GM19328 (cell line): Measurements from ENCODE around the gene HSPBP1.

ENCODE experiments used
- ATAC-seq: cut with Tn5 transposase; IDR thresholded peaks from one replicate; pipeline ENCODE4 v1.9.1; 2021; ENCODE audit warnings: mild to moderate bottlenecking, moderate library complexity; ENCODE audit not compliant: unreplicated experiment

The HSPBP1 gene

DNA sequence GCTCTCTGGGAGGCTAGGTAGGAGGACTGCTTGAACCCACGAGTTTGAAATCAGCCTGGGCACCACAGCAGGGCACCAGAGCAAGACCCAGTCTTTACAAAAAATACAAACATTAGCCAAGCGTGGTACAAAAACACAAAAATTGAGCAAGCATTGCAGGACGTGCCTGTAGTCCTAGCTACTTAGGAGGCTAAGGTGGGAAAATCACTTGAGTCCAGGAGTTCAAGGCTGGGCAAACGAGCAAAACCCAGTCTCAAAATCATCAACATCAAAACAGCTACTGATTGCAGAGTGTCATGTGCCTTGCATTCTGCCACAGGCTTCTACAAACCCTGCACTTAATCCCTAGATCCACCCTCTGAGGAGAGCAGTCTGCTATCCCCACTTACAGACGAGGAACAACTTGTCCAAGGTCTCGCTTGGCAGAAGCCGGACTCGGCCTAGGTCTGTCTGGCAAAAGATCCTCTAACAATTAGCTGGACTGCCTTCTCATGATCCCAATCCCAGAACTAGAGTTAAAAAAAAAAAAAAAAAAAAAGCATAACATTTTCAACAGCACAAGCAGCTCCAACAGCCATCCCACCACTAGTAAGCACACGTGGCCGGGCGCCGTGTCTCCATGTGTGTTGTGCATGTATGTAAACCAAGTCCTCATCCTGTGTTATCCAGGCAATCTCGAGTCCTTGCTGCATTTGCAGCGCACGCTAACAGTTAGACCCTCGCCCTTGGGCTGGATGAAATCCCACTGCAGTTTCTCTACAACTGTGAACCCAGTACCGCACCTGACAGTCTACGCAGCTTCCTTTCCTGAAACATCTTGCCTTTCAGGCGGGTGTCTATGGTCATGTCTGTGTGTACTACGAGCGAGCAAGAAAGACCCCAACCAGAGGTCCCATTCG is 23.1 kb downstream of the HSPBP1 start:
- no peak for ATAC-seq

DNA sequence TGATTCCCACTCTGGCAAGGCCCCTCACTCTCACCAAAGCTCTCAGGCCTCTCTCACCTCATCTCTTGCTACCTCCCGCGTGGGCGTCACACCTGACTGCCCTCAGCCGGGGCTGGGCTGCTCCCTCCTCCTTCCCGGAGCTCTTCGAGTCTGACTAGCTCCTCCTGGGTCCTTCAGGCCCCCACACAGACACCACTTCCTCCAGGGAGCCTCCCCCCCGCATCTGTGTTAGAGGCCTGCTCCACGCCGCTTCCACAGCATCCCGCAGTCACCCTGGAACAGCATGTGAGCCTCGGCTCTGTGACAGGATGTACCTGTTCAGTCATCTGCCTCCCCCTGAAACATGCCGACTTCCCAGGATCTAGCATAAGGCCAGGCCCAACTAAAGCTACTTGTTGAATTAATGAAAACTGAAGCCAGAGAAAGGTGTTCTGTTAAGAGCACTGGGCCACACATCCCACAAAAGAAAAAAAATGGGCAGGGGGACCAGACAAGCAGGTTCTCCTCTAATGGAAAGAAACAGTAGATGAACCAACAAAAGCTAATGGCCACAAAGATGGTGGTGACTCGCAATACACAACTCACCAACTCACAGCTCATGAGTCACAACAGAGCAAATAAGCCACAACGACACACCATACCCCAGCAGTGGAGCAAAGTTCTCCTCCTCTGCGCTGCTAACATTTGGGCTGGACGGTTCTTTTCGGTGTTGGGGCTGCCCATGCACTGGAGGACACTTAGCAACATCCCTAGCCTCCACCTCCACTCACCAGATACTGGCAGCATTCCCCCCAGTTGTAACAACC is 24.1 kb downstream of the HSPBP1 start:
- no peak for ATAC-seq

DNA sequence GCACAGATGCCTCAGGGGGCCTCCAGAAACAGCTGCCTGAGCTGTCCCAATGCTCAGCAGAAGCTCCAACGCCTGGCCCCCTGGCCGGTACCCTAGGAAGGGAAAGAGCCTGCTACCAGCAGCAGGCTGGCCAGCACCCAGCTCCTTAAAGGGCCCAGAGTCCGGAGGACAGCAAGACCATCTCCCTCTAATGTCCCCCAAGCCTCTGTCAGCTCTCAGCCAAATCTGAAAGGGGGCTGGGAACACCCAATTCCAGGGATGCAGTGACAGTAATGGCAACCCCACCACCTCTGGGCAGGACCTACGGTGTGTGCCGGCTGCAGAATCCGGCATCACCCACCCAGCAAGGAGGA is 25.3 kb downstream of the HSPBP1 start:
- ATAC-seq: no peak

- ATAC-seq: no peak
Observed at GRCh38 chr19:55253842-55254624, 25.9 kb downstream of the HSPBP1 start.

GRCh38 chr19:55252760-55253663 is 26.9 kb downstream of the HSPBP1 start:
- ATAC-seq: no peak

- no peak for ATAC-seq
Observed at GRCh38 chr19:55251341-55252081, 28.4 kb downstream of the HSPBP1 start.

GRCh38 chr19:55250262-55251036 is 29.5 kb downstream of the HSPBP1 start:
- no peak for ATAC-seq

- no peak for ATAC-seq
Observed at GRCh38 chr19:55249841-55250240, 30.1 kb downstream of the HSPBP1 start.

DNA sequence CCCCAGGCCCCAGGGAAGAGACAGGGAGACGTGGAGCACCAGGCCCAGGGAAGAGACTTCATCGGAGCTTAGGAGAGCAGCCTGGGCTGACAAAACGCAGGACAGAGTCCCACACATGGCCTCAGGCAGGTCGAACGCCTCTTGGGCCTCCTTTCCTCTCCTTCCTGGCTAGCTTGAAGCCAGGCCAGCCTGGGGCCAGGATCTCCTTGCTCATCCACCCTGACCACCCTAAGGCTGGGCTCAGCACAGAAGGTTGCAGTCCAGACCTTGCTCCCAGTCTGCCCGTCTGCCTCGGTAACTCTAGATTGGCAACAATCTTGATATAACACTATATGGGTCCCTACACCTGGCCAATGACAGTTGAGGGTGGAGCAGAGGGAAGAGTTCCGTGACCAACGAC is 31.2 kb downstream of the HSPBP1 start:
- ATAC-seq: no peak

- no peak for ATAC-seq
Observed at GRCh38 chr19:55248166-55248675, 31.7 kb downstream of the HSPBP1 start.

DNA sequence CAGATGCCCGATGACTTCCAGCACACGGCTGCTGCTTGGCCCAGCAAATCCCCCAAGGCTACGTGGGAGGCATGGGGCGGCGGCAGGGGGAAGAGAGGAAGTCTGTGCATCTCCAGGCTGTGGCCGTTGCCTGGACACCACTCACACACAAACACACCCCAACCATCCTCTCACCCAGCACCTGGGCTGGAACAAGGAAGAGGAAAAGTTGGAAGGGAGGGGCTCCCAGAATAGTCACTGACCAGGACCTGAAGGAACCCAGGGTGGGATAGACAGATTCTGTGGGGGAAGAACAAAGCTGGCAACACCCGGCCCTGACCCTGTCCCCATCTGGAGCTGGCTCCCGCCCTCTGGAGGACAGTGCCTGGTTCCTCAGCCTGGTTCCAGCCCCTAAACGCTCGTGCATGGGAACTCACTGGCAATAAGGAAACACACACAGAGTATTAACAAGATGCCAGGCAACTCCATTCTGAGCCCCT is 32.2 kb downstream of the HSPBP1 start:
- no peak for ATAC-seq

DNA sequence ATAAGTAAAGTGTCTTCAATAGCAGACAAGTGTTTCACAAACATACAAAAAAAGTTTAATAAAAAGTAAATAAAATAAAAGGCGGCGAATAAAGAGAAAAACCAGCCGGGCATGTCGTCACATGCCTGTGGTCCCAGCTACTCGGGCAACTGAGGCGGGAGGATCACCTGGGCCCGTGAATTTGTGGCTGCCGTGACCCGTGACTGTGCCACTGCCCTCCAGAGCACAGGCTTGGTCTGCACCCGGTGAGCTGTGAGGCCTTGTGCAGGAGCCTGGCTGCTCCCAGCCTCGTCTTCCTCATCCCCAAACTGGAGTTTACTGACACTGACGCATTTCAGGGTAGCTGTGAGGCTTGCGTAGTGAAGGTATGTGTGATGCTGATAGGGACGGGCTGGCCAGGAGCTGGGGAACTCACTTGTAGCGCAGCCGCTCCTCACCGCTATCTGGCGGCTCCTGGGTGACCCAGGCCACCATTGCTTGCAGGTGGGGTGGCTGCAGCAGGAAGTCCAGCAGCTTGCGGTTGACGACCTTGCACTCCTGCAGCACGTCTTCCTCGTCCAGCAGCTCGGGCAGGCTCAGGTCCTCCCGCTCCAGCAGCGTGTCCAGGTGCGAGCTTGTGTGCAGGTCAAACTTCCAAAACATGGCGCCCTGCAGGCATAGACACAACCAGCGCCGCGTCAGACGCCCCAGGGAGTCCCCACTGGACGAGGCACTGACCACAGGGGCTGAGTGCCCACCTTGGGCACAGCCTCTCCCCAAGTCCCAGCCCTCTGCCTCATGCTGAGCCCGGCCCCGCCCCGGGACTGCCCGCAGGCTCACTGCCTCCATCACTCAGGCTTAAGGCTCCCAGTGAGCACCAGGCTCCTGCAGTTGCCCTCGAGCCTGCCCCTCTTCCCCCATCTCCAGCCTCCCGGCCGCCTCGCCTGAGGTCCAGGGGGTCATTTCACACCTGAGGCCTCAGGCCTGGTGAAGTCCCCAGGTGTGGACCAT is 33.2 kb downstream of the HSPBP1 start:
- ATAC-seq: no peak

DNA sequence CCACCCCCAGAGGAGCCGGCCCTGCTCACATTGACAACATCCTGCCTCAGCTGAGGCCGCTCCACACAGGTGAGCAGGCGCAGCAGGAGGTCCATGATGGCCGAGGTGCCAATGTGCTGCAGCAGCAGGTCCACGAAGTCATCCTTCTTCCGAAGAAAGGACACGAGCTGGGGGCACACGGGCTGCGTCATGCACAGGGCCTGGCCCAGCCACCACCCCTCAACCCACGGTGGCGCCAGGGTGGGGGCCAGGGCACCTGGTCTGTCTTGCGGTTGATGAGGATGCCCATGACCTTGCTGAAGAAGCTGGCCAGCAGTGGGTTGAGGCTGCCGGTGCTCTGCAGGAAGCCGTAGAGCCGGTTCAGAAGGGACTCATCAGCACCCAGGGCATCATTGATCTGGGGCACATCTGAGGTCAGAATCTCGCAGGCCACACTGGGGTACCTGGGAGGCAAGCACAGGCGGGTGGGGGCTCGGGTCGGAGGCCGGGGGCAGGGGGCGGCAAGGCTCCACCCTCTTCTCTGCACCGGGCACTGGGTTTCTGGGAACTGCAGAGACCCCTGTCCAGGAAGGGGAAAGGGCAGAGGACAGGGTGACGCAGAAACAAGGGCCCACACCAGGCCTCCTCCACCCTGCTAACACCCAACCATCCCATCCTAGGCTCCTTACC is 34.5 kb downstream of the HSPBP1 start:
- no peak for ATAC-seq

DNA sequence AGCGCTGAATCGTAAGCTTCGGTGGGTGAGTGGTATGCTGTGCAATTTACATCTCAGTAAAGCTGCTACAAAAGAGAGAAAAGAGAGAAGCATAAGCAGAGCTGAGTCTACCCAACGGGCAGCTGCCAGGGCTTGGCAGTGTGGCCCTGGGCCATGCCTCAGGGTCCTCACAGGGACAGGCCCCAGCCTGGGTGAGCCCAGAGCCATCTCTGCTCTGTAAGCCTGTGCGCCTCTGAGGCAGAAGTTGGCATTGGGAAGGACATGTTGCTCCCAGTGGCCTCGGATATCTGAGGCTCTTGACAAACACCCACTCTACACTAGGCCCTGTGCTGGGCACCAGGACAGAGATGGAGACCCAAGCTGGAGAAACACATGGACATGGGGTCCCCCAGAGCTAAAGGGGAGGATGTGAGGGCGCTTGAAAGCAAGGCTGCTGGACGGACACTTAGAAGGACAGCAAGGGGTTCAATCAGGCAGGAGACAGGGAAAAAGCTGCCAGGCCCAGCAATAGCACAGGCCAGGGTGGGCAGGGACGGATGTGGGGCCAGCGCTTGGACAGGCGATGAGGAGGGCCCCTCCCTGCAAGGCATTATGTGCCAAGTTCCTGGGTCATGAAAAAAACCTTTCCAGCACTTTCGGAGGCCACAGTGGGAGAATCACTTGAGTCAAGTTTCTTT is 35.8 kb downstream of the HSPBP1 start:
- ATAC-seq: no peak

GRCh38 chr19:55242517-55242916 is 37.4 kb downstream of the HSPBP1 start:
- ATAC-seq: no peak

DNA sequence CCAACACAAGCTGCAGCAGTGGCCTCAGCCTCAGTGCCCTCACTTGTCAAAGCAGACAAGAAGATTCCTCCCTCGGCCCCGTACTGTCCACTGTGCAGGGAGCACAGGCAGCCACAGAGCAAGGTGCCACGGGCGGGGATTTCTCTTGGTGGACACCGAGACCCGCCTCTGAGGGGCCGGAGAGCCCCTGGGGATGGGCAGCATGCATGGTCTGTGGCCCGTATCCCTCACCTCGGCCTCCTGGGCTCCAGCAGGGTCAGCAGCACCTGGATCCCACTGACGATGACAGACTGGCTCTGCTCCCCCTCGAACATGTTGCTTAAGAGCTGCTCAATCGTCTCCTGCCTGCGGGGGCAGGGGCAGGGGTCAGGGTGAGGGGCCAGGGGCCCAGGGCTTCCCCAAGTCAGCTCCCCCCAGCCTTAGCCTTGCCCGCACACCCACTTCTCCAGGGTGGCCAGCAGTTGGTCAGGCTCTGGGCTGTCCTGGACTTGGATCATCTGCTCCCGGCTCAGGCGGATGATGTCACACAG is 37.9 kb downstream of the HSPBP1 start:
- ATAC-seq: no peak
